ENCODE results near the gene TMEM135.

GRCh38 chr11:87030458-87031054 lies 7.2 kb upstream of the TMEM135 start:
- TF ChIP-seq, protein P1, sequence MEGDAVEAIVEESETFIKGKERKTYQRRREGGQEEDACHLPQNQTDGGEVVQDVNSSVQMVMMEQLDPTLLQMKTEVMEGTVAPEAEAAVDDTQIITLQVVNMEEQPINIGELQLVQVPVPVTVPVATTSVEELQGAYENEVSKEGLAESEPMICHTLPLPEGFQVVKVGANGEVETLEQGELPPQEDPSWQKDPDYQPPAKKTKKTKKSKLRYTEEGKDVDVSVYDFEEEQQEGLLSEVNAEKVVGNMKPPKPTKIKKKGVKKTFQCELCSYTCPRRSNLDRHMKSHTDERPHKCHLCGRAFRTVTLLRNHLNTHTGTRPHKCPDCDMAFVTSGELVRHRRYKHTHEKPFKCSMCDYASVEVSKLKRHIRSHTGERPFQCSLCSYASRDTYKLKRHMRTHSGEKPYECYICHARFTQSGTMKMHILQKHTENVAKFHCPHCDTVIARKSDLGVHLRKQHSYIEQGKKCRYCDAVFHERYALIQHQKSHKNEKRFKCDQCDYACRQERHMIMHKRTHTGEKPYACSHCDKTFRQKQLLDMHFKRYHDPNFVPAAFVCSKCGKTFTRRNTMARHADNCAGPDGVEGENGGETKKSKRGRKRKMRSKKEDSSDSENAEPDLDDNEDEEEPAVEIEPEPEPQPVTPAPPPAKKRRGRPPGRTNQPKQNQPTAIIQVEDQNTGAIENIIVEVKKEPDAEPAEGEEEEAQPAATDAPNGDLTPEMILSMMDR (IDR thresholded peaks at IDR 0.05): no peak
- no peak for TF ChIP-seq EZH2 (IDR thresholded peaks at IDR 0.05; ENCODE audit: borderline replicate concordance, insufficient read depth, low read depth, low read length, poor library complexity, severe bottlenecking)
